Naive thymus-derived CD8-positive, alpha-beta T cell (primary cell): Measurements from ENCODE around the gene BRSK2. TPM values are rescaled to one million over a fixed set of nuclear protein-coding genes. Genes with fewer than 3 reads are reported as not detected.
A peak's percentile ranks its signal among the peaks of the same experiment; 100 is the strongest.

Experiments used
- ATAC-seq, 2 donors: fragments of 150-1000 bp; cut with Tn5 transposase in 1 of 2; sonication (Bioruptor Pico), chemical (Tn5 transposase) in 1 of 2; 1 replicate in 1 of 2; 2 replicates in 1 of 2; pipeline ENCODE4 v1.10.0; 2021; ENCODE audit warnings: mild to moderate bottlenecking in 2 of 2, moderate library complexity in 2 of 2
- POLR2A ChIA-PET: fragments of 350-600 bp; sonication (Branson Sonifier 250); formaldehyde crosslinking; loops from one replicate; lab custom pipeline; 2021; ENCODE audit warnings: antibody characterized with exemption; lab: Charles Lee
- DNase-seq, 10 donors: peaks; one replicate each; pipeline versions ENCODE4 v3.0.0 to v3.0.0-alpha.2; 2020 to 2022
- H3K27ac Mint-ChIP-seq, 10 donors: one replicate each; pipeline ENCODE4 v1.8.0; 2020 to 2022; ENCODE audit warnings: mild to moderate bottlenecking in 10 of 10, mixed read lengths in 10 of 10, moderate library complexity in 4 of 10, inconsistent platforms in 1 of 10
- H3K27me3 Mint-ChIP-seq, 5 donors: one replicate each; pipeline ENCODE4 v1.8.0; 2021 to 2022; ENCODE audit warnings: mixed read lengths in 5 of 5
- H3K36me3 Mint-ChIP-seq, 3 donors: one replicate each; pipeline ENCODE4 v1.8.0; 2020 to 2022; ENCODE audit warnings: mixed read lengths in 3 of 3, mild to moderate bottlenecking in 2 of 3, inconsistent platforms in 1 of 3
- H3K4me1 Mint-ChIP-seq, 4 donors: one replicate each; pipeline ENCODE4 v1.8.0; 2021 to 2022; ENCODE audit warnings: mixed read lengths in 4 of 4
- H3K4me3 Mint-ChIP-seq, 10 donors: one replicate each; pipeline ENCODE4 v1.8.0; 2020 to 2022; ENCODE audit warnings: mild to moderate bottlenecking in 10 of 10, mixed read lengths in 10 of 10, moderate library complexity in 6 of 10, inconsistent platforms in 1 of 10
- H3K9me3 Mint-ChIP-seq, 9 donors: one replicate each; pipeline ENCODE4 v1.8.0; 2020 to 2022; ENCODE audit warnings: mixed read lengths in 9 of 9, mild to moderate bottlenecking in 3 of 9, inconsistent platforms in 1 of 9, moderate library complexity in 1 of 9
- polyA plus RNA-seq, 3 donors: library from polyadenylated mRNA; unstranded; fragments of 300-500 nt; fragmentation: Illumina TruSeq; gene quantifications; one replicate each; pipeline ENCODE4 v1.2.3, GENCODE V29; 2021
- total RNA-seq, 8 experiments: library from RNA in 2 of 8; stranded (reverse) in 2 of 8; gene quantifications; one replicate each; pipeline ENCODE4 v1.2.3 and lab custom pipeline; 2021 to 2026

The BRSK2 gene
- total and polyA plus RNA-seq, 5 experiments from 2014 or later = 0.42 to 1.3 TPM; not detected in 3

- Mint-ChIP-seq H3K27ac (no peak overlapping the region), H3K4me3 (no peak overlapping the region), H3K27me3 (no peaks in the 10 kb centered on the region), H3K9me3 (no peaks in the 10 kb centered on the region), H3K36me3 (no peaks in the 10 kb centered on the region), H3K4me1 (peaks cover 0 to 9% (median 3%) of the 10 kb centered on the region in 4 donors)
- ATAC-seq (no peak), DNase-seq (no peak)
- POLR2A ChIA-PET = no interaction called here
Measured at GRCh38 chr11:1458340-1459218, 68.8 kb downstream of the BRSK2 start.

- H3K27me3 Mint-ChIP-seq = no peaks in the 10 kb centered on the region
- no peak overlapping the region for H3K4me3 Mint-ChIP-seq
- no peak for ATAC-seq
- H3K36me3 Mint-ChIP-seq = no peaks in the 10 kb centered on the region
- POLR2A ChIA-PET = no interaction called here
- no peak for DNase-seq
- no peaks in the 10 kb centered on the region for H3K9me3 Mint-ChIP-seq
- H3K4me1 Mint-ChIP-seq = peaks cover 0 to 9% (median 3%) of the 10 kb centered on the region in 4 donors
- no peak overlapping the region for H3K27ac Mint-ChIP-seq
Measured at GRCh38 chr11:1459219-1459575, 69.5 kb downstream of the BRSK2 start.

- Mint-ChIP-seq H3K4me1 (peaks cover 0 to 9% (median 3%) of the 10 kb centered on the region in 4 donors), H3K36me3 (no peaks in the 10 kb centered on the region), H3K27me3 (no peaks in the 10 kb centered on the region), H3K4me3 (no peak overlapping the region), H3K27ac (no peak overlapping the region), H3K9me3 (no peaks in the 10 kb centered on the region)
- DNase-seq (no peak), ATAC-seq (no peak)
- POLR2A ChIA-PET = no interaction called here
Measured at GRCh38 chr11:1459764-1460395, 70.1 kb downstream of the BRSK2 start.

- peaks cover 0 to under 1% (median 0%) of the 10 kb centered on the region in 3 donors for H3K36me3 Mint-ChIP-seq
- no peak for ATAC-seq
- no peak for DNase-seq
- no peaks in the 10 kb centered on the region for H3K9me3 Mint-ChIP-seq
- H3K4me1 Mint-ChIP-seq = peaks cover 0 to 7% (median 3%) of the 10 kb centered on the region in 4 donors
- POLR2A ChIA-PET = no interaction called here
- no peaks in the 10 kb centered on the region for H3K27me3 Mint-ChIP-seq
- H3K4me3 Mint-ChIP-seq = no peak overlapping the region
- no peak overlapping the region for H3K27ac Mint-ChIP-seq
Measured at GRCh38 chr11:1460396-1460985, 70.8 kb downstream of the BRSK2 start.

GRCh38 chr11:1460986-1461825 is 71.5 kb downstream of the BRSK2 start:
- peaks cover 0 to under 1% (median 0%) of the 10 kb centered on the region in 4 donors for H3K4me1 Mint-ChIP-seq
- ATAC-seq (no peak), DNase-seq (no peak)
- H3K27ac Mint-ChIP-seq = peak overlapping the region in 1 of 10 donors; percentile 14
- H3K27me3 Mint-ChIP-seq = no peaks in the 10 kb centered on the region
- POLR2A ChIA-PET = no interaction called here
- H3K9me3 Mint-ChIP-seq = peaks cover 0 to 2% (median 0%) of the 10 kb centered on the region in 9 donors
- H3K4me3 Mint-ChIP-seq = no peak overlapping the region
- H3K36me3 Mint-ChIP-seq = peaks cover 0 to 5% (median 0%) of the 10 kb centered on the region in 3 donors

GRCh38 chr11:1461826-1462697 is 72.3 kb downstream of the BRSK2 start:
- POLR2A ChIA-PET = no interaction called here
- Mint-ChIP-seq H3K27me3 (no peaks in the 10 kb centered on the region), H3K9me3 (peaks cover 0 to 2% (median 0%) of the 10 kb centered on the region in 9 donors), H3K36me3 (peaks cover 0 to 7% (median 0%) of the 10 kb centered on the region in 3 donors), H3K27ac (peak overlapping the region in 1 of 10 donors; percentile 14), H3K4me3 (no peak overlapping the region), H3K4me1 (peaks cover 0 to 3% (median 1%) of the 10 kb centered on the region in 4 donors)
- no peak for ATAC-seq
- DNase-seq = no peak

- Mint-ChIP-seq H3K9me3 (peaks cover 0 to 2% (median 0%) of the 10 kb centered on the region in 9 donors), H3K4me1 (peaks cover 0 to 8% (median 3%) of the 10 kb centered on the region in 4 donors), H3K4me3 (no peak overlapping the region), H3K27me3 (no peaks in the 10 kb centered on the region), H3K36me3 (peaks cover 0 to 7% (median 0%) of the 10 kb centered on the region in 3 donors), H3K27ac (no peak overlapping the region)
- ATAC-seq = no peak
- POLR2A ChIA-PET = no interaction called here
- DNase-seq = no peak
Measured at GRCh38 chr11:1462698-1462975, 72.9 kb downstream of the BRSK2 start.

- Mint-ChIP-seq H3K4me3 (no peak overlapping the region), H3K36me3 (peaks cover 0 to 7% (median 0%) of the 10 kb centered on the region in 3 donors), H3K27ac (no peak overlapping the region), H3K27me3 (no peaks in the 10 kb centered on the region), H3K4me1 (peaks cover 0 to 8% (median 3%) of the 10 kb centered on the region in 4 donors), H3K9me3 (peaks cover 0 to 2% (median 0%) of the 10 kb centered on the region in 9 donors)
- POLR2A ChIA-PET = no interaction called here
- DNase-seq (no peak), ATAC-seq (no peak)
Measured at GRCh38 chr11:1463056-1463455, 73.3 kb downstream of the BRSK2 start.

GRCh38 chr11:1466784-1467183 is 77.0 kb downstream of the BRSK2 start:
- Mint-ChIP-seq H3K36me3 (peaks cover 0 to 7% (median 5%) of the 10 kb centered on the region in 3 donors), H3K27me3 (no peaks in the 10 kb centered on the region), H3K4me3 (no peak overlapping the region), H3K4me1 (peaks cover 0 to 8% (median 4%) of the 10 kb centered on the region in 4 donors), H3K27ac (peak overlapping the region in 4 of 10 donors; percentile 5 to 80 (median 59)), H3K9me3 (peaks cover 0 to 2% (median 0%) of the 10 kb centered on the region in 9 donors)
- ATAC-seq = no peak
- POLR2A ChIA-PET = interaction anchor here (1.2 kb wide), 1 partner anchor 14 kb away, joined by 3 read pairs; no protein-coding TSS in a partner anchor
- no peak for DNase-seq

GRCh38 chr11:1467270-1467669 is 77.5 kb downstream of the BRSK2 start:
- no peak for ATAC-seq

GRCh38 chr11:1468002-1468401 is 78.3 kb downstream of the BRSK2 start:
- Mint-ChIP-seq H3K27ac (no peak overlapping the region), H3K36me3 (peaks cover 0 to 7% (median 5%) of the 10 kb centered on the region in 3 donors), H3K4me1 (peaks cover 0 to 8% (median 4%) of the 10 kb centered on the region in 4 donors), H3K4me3 (no peak overlapping the region), H3K27me3 (no peaks in the 10 kb centered on the region), H3K9me3 (peaks cover 0 to 2% (median 0%) of the 10 kb centered on the region in 9 donors)
- no peak for ATAC-seq
- POLR2A ChIA-PET = no interaction called here
- DNase-seq = no peak

More at GRCh38 chr11:1467270-1467669, 77.5 kb downstream of the BRSK2 start:
- POLR2A ChIA-PET = no interaction called here
- peak overlapping the region in 6 of 10 donors; percentile 5 to 80 (median 28) for H3K27ac Mint-ChIP-seq
- DNase-seq = no peak
- peaks cover 0 to 2% (median 0%) of the 10 kb centered on the region in 9 donors for H3K9me3 Mint-ChIP-seq
- H3K27me3 Mint-ChIP-seq = no peaks in the 10 kb centered on the region
- H3K36me3 Mint-ChIP-seq = peaks cover 0 to 7% (median 5%) of the 10 kb centered on the region in 3 donors
- peaks cover 0 to 8% (median 4%) of the 10 kb centered on the region in 4 donors for H3K4me1 Mint-ChIP-seq
- H3K4me3 Mint-ChIP-seq = no peak overlapping the region
